Endothelial cell of umbilical vein (primary cell): ENCODE results near the gene CCDC61. TPM values are rescaled to one million over a fixed set of nuclear protein-coding genes. Genes with fewer than 3 reads are reported as not detected.

ENCODE experiments used
- BruUV-seq: library from RNA; stranded (reverse); fragments of 400-500 nt; replicated peaks from 2 replicates; lab custom pipeline; 2021; lab: Mats Ljungman, UMichigan
- CTCF ChIA-PET: fragments of 300-600, 350-600 bp; sonication (Branson Sonifier 250); formaldehyde crosslinking; loops from one replicate; lab custom pipeline; 2021; ENCODE audit warnings: antibody characterized with exemption, inconsistent platforms; lab: Charles Lee
- POLR2A ChIA-PET: fragments of 300-600, 350-600 bp; sonication (Branson Sonifier 250); formaldehyde crosslinking; loops from one replicate; lab custom pipeline; 2021; ENCODE audit warnings: antibody characterized with exemption, inconsistent platforms; lab: Charles Lee
- DNase-seq: peaks from one replicate; pipeline ENCODE4 v3.0.0-alpha.2; 2011; ENCODE audit warnings: low read depth, low spot score
- FAIRE-seq: peaks from 2 replicates; lab custom pipeline; 2011; peaks lifted over from hg19 to GRCh38; lab: Jason Lieb, UNC
- H2AFZ ChIP-seq: 2 replicates; pipeline ENCODE4 v1.6.0; 2012; ENCODE audit warnings: low read depth, low read length, control low read depth, inconsistent platforms
- H3K27ac ChIP-seq: 2 replicates; pipeline ENCODE4 v1.5.1; 2011; ENCODE audit warnings: low read depth, mild to moderate bottlenecking, control low read depth, low read length, moderate library complexity; ENCODE audit not compliant: insufficient read depth
- H3K27me3 ChIP-seq, 2 experiments: 2 replicates each; pipeline versions ENCODE4 v1.6.0 to v1.6.1; 2011; ENCODE audit warnings: low read length in 2 of 2, mixed read lengths in 1 of 2; ENCODE audit not compliant: control insufficient read depth in 2 of 2, insufficient read depth in 2 of 2
- H3K36me3 ChIP-seq, 2 experiments: 2 replicates in 1 of 2; 3 replicates in 1 of 2; pipeline ENCODE4 v1.5.1; 2011; ENCODE audit warnings: low read length in 2 of 2, mild to moderate bottlenecking in 1 of 2, moderate library complexity in 1 of 2; ENCODE audit not compliant: control insufficient read depth in 2 of 2, insufficient read depth in 2 of 2; ENCODE audit errors: extremely low read depth in 1 of 2
- H3K4me1 ChIP-seq: 3 replicates; pipeline ENCODE4 v1.5.1; 2011; ENCODE audit warnings: mild to moderate bottlenecking, low read length; ENCODE audit not compliant: control insufficient read depth, insufficient read depth; ENCODE audit errors: extremely low read depth
- H3K4me2 ChIP-seq: 2 replicates; pipeline ENCODE4 v1.6.1; 2011; ENCODE audit warnings: low read length, control low read depth, mixed read lengths; ENCODE audit not compliant: insufficient read depth
- H3K4me3 ChIP-seq, 3 experiments: fragments of 200-600 bp in 1 of 3; sonication (generic), shearing (Covaris generic) in 1 of 3; replicated peaks in 1 of 3; 2 replicates each; pipeline ENCODE4 v1.5.1; 2011 to 2016; ENCODE audit warnings: control low read depth in 3 of 3, low read length in 3 of 3, mild to moderate bottlenecking in 2 of 3, inconsistent platforms in 1 of 3, low read depth in 1 of 3, moderate library complexity in 1 of 3; ENCODE audit not compliant: insufficient read depth in 1 of 3
- H3K79me2 ChIP-seq: 2 replicates; pipeline ENCODE4 v1.6.0; 2012; ENCODE audit warnings: low read length, inconsistent platforms; ENCODE audit not compliant: control insufficient read depth, insufficient read depth
- H3K9ac ChIP-seq: replicated peaks from 2 replicates; pipeline ENCODE3; 2011; ENCODE audit warnings: low read length, control low read depth; ENCODE audit not compliant: insufficient read depth; ENCODE audit errors: extremely low read depth
- H3K9me1 ChIP-seq: replicated peaks from 3 replicates; pipeline ENCODE4 v1.6.0; 2011; ENCODE audit warnings: mild to moderate bottlenecking, low read length; ENCODE audit not compliant: control insufficient read depth, insufficient read depth; ENCODE audit errors: extremely low read depth
- H3K9me3 ChIP-seq: replicated peaks from 2 replicates; pipeline ENCODE4 v1.5.1; 2012; ENCODE audit warnings: low read length, inconsistent platforms; ENCODE audit not compliant: control insufficient read depth, insufficient read depth
- H4K20me1 ChIP-seq: replicated peaks from 2 replicates; pipeline ENCODE3; 2011; ENCODE audit warnings: mild to moderate bottlenecking, low read length; ENCODE audit not compliant: control insufficient read depth, insufficient read depth; ENCODE audit errors: extremely low read depth
- EZH2 ChIP-seq: IDR thresholded peaks from 2 replicates; pipeline ENCODE4 v1.6.1; 2012; ENCODE audit warnings: borderline replicate concordance, low read depth, mild to moderate bottlenecking, moderate library complexity, low read length, inconsistent platforms; ENCODE audit not compliant: severe bottlenecking
- FOS ChIP-seq: IDR thresholded peaks from 2 replicates; pipeline ENCODE4 v1.6.1; 2011; ENCODE audit warnings: mild to moderate bottlenecking, low read length, moderate library complexity, borderline replicate concordance; ENCODE audit not compliant: insufficient read depth
- GATA2 ChIP-seq: IDR thresholded peaks from 2 replicates; pipeline ENCODE4 v1.7.0; 2011; ENCODE audit warnings: low read depth, mild to moderate bottlenecking, moderate library complexity, mixed read lengths, low read length; ENCODE audit not compliant: insufficient read length, insufficient read depth
- JUN ChIP-seq: IDR thresholded peaks from 2 replicates; pipeline ENCODE4 v1.6.1; 2011; ENCODE audit warnings: borderline replicate concordance, low read depth; ENCODE audit not compliant: insufficient read length, insufficient read depth
- dilution Hi-C: fragments of 300-500 bp; cut with MboI; formaldehyde crosslinking; loops from one replicate; pipeline ENCODE4 v1.15.0; 2019; ENCODE audit warnings: low sequenced_read_pairs; ENCODE audit not compliant: extremely low pct_ligation_motif_present
- intact Hi-C: fragments of 100-400 bp; cut with micrococcal nuclease; formaldehyde crosslinking; loops from one replicate; pipeline ENCODE4 v1.10.0; 2022
- polyA plus RNA-seq, 4 experiments: library from polyadenylated mRNA; depleted of rRNA in 3 of 4; stranded (reverse) in 3 of 4; unstranded in 1 of 4; fragments of >200 nt; gene quantifications; 2 replicates each; pipeline versions ENCODE4 v1.2.1 to v1.2.3, GENCODE V29; 2011 to 2012; ENCODE audit warnings: missing spikeins in 1 of 4
- total RNA-seq: library from RNA; stranded (reverse); gene quantifications from 2 replicates; pipeline ENCODE4 v1.2.3, GENCODE V29; 2021
- TF ChIP-seq, protein P1 (sequence below), 2 donors: IDR thresholded peaks; 1 replicate in 1 of 2; 2 replicates in 1 of 2; pipeline ENCODE4 v1.5.1; 2011; ENCODE audit warnings: low read length in 2 of 2, mild to moderate bottlenecking in 2 of 2, moderate library complexity in 2 of 2, control low read depth in 1 of 2, inconsistent platforms in 1 of 2, low read depth in 1 of 2; ENCODE audit not compliant: insufficient read depth in 1 of 2; ENCODE audit errors: extremely low read depth in 1 of 2

CCDC61 gene
- total and polyA plus RNA-seq, 2 donors (not counting 3 experiments of a cell fraction or from before 2014, with no cell fraction given), result 10.3 to 20.1 TPM

DNA sequence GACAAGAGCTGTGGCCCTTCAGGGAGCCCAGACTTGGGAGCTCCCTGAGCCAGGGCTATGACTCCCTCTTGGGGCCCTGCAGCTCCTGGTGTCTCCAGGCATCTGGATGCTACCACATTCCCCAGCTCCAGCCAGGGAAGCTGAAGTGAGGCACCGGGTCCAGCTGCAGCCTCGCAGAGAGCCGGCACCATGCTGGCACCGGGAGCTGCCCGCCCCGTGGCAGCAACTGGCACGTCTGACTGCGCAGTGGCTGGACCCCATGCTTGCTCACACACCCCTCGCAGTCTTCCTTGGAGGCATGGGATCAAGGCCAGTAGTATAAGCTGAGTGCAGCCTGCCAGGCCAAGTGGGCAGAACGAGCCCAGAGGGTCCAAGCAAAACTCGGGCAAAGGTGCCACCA lies 38.1 kb downstream of the CCDC61 start:
- Histone ChIP-seq H3K4me1 (no peaks in the 10 kb centered on the region), H2AFZ (no peak overlapping the region), H3K4me3 (no peak overlapping the region), H3K27me3 (peaks cover 0 to 3% of the 10 kb centered on the region in 2 experiments), H3K9me3 (no peaks in the 10 kb centered on the region), H3K4me2 (no peak overlapping the region), H3K36me3 (no peaks in the 10 kb centered on the region), H3K9me1 (no peaks in the 10 kb centered on the region), H3K79me2 (no peaks in the 10 kb centered on the region), H3K9ac (no peak overlapping the region), H4K20me1 (no peaks in the 10 kb centered on the region), H3K27ac (no peak overlapping the region)
- ChIA-PET CTCF (interaction anchor here (0.5 to 6.3 kb wide), 9 partner anchors 9 to 649 kb away, joined by 3 to 77 read pairs (median 5); no protein-coding TSS in a partner anchor), POLR2A (no interaction called here)
- intact Hi-C loops, result no loop called here
- TF ChIP-seq EZH2 (no peak), FOS (no peak), GATA2 (no peak), JUN (no peak)
- TF ChIP-seq, protein P1, sequence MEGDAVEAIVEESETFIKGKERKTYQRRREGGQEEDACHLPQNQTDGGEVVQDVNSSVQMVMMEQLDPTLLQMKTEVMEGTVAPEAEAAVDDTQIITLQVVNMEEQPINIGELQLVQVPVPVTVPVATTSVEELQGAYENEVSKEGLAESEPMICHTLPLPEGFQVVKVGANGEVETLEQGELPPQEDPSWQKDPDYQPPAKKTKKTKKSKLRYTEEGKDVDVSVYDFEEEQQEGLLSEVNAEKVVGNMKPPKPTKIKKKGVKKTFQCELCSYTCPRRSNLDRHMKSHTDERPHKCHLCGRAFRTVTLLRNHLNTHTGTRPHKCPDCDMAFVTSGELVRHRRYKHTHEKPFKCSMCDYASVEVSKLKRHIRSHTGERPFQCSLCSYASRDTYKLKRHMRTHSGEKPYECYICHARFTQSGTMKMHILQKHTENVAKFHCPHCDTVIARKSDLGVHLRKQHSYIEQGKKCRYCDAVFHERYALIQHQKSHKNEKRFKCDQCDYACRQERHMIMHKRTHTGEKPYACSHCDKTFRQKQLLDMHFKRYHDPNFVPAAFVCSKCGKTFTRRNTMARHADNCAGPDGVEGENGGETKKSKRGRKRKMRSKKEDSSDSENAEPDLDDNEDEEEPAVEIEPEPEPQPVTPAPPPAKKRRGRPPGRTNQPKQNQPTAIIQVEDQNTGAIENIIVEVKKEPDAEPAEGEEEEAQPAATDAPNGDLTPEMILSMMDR (IDR thresholded peaks at IDR 0.05; ENCODE audit: extremely low read depth in 1 of 2, insufficient read depth in 1 of 2, low read depth in 1 of 2, low read length in 2 of 2), result no peak
- no peak for FAIRE-seq
- dilution Hi-C loops, result no loop called here
- BruUV-seq, result no TSS peak
- no peak for DNase-seq
